NT2/D1 (cell line): ENCODE results near the gene RAE1.

Source experiments
- DNase-seq: peaks from one replicate; pipeline ENCODE4 v3.0.0-alpha.2; 2011; ENCODE audit warnings: low read depth, low spot score
- H3K27me3 ChIP-seq: 2 replicates; pipeline ENCODE4 v1.6.0; 2011; ENCODE audit warnings: mild to moderate bottlenecking; ENCODE audit not compliant: insufficient read length, insufficient read depth
- H3K36me3 ChIP-seq: 2 replicates; pipeline ENCODE4 v1.6.1; 2011; ENCODE audit warnings: mild to moderate bottlenecking, low read length, mixed read lengths; ENCODE audit not compliant: insufficient read depth, insufficient read length
- H3K4me1 ChIP-seq: 2 replicates; pipeline ENCODE4 v1.5.1; 2011; ENCODE audit not compliant: insufficient read depth, insufficient read length
- H3K4me3 ChIP-seq: 2 replicates; pipeline ENCODE4 v1.5.1; 2011; ENCODE audit warnings: low read depth; ENCODE audit not compliant: insufficient read length
- H3K9ac ChIP-seq: 2 replicates; pipeline ENCODE4 v1.6.0; 2011; ENCODE audit warnings: low read depth; ENCODE audit not compliant: insufficient read length
- H3K9me3 ChIP-seq: 2 replicates; pipeline ENCODE4 v1.5.1; 2011; ENCODE audit warnings: mild to moderate bottlenecking, low read length; ENCODE audit not compliant: insufficient read depth
- SUZ12 ChIP-seq: IDR thresholded peaks from 2 replicates; pipeline ENCODE4 v1.6.1; 2011; ENCODE audit not compliant: insufficient read length, insufficient read depth; ENCODE audit errors: extremely low read depth
- YY1 ChIP-seq: IDR thresholded peaks from 2 replicates; pipeline ENCODE4 v1.6.1; 2011; ENCODE audit not compliant: insufficient read length, insufficient read depth
- ZNF274 ChIP-seq: IDR thresholded peaks from 2 replicates; pipeline ENCODE4 v1.6.1; 2011; ENCODE audit warnings: mild to moderate bottlenecking, low read depth, low read length

The RAE1 gene

DNA sequence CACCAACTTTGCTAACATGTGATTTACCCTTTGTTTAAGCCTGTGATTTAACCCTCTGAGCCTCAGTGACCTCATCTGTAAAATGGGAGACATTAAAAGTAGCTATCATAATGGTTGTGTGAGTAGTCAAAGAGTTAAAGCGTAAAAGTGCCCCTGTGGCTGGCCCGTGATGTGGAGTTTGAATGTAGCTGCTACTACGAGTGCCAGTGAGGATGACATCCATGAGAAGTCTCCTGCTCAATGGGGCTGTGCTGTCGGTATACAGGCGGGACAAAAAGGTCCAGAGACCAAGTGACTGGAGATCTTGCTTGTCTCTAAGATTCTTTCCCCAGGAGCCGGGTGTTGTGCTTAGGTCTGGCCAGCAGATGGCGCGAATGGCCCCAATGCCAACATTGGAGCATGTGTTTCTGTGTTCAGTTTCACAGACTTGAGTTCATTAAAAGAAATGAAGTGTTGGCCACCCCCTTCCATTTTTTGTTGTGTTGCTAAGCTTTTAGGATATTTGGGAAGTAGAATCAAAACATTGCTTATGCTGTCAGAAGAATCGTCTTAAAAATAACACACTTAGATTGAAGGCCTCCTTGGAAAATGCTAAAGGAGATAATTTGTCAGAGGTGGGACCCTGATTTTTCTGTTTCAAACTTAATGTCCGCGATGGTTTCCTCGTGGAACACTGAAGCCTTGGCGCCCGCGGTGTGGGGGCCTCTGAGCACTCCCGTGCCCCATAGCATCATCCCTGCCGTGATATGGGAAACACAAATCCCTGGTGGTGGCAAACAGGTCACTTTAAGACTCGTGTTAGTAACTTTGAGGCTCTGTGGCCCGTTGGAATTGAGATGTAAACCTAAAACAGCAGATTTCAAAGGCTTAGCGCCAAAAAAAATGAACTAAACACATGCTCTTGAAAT is 30.8 kb downstream of the RAE1 start:
- no peak for DNase-seq
- Histone ChIP-seq H3K9ac (no peak overlapping the region), H3K27me3 (no peaks in the 10 kb centered on the region), H3K9me3 (no peaks in the 10 kb centered on the region), H3K4me3 (no peak overlapping the region), H3K36me3 (peaks cover 72% of the 10 kb centered on the region), H3K4me1 (no peaks in the 10 kb centered on the region)
- no peak for TF ChIP-seq ZNF274
- TF ChIP-seq SUZ12, result no peak
- TF ChIP-seq YY1, result no peak

GRCh38 chr20:57382516-57382915 is 31.5 kb downstream of the RAE1 start:
- Histone ChIP-seq H3K36me3 (peaks cover 66% of the 10 kb centered on the region), H3K4me1 (no peaks in the 10 kb centered on the region), H3K9ac (no peak overlapping the region), H3K27me3 (no peaks in the 10 kb centered on the region), H3K9me3 (no peaks in the 10 kb centered on the region), H3K4me3 (no peak overlapping the region)
- DNase-seq, result no peak
- no peak for TF ChIP-seq ZNF274
- no peak for TF ChIP-seq SUZ12
- no peak for TF ChIP-seq YY1

DNA sequence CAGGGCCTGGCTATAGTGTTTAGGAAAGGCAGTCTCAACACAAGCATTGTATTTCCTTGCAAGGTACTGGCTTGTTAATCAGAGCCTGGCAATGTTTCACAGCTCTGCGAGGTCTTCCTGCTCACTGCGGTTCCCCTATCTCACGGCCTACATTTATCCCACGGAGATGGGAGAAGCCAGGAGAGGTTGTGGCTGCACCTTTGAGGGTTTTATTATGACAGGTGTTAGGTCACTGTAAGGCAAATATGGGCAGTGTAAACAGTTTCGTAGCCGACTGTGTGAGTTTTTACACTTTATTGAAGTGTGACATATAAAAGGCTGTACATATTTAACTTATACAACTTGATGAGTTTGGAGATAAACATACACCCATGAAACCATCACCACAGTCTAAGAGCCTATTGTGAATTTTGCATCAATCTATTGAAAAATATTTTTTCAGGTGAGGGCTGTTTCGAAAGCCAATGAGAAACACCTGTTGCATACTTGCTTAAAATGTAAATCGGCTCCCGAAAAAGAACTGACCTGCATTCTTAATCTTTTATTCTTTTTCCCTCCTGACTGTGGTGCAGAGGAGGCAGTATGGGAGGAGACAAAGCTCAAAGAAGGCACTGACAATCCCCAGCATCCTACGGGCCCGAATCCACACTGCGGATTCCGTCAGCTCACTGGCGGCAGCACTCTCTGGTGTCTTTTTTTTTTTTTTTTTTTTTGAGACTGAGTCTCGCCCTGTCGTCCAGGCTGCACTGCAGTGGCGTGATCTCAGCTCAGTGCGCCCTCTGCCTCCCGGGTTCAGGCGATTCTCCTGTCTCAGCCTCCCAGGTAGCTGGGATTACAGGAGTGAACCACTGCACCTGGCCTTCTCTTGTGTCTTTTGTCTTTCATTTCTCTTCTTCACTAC is 32.6 kb downstream of the RAE1 start:
- Histone ChIP-seq H3K9ac (no peak overlapping the region), H3K9me3 (no peaks in the 10 kb centered on the region), H3K27me3 (no peaks in the 10 kb centered on the region), H3K36me3 (peaks cover 54% of the 10 kb centered on the region), H3K4me3 (no peak overlapping the region), H3K4me1 (no peaks in the 10 kb centered on the region)
- TF ChIP-seq SUZ12, result no peak
- no peak for TF ChIP-seq ZNF274
- no peak for TF ChIP-seq YY1
- no peak for DNase-seq

- H3K4me1 ChIP-seq, result no peaks in the 10 kb centered on the region
- H3K9me3 ChIP-seq, result no peaks in the 10 kb centered on the region
- DNase-seq, result no peak
- no peaks in the 10 kb centered on the region for H3K27me3 ChIP-seq
- H3K9ac ChIP-seq, result peak overlapping the region; percentile 23
- H3K36me3 ChIP-seq, result peaks cover 46% of the 10 kb centered on the region
- no peak overlapping the region for H3K4me3 ChIP-seq
- TF ChIP-seq YY1 (no peak), ZNF274 (no peak), SUZ12 (no peak)
Observed at GRCh38 chr20:57384486-57384885, 33.4 kb downstream of the RAE1 start.

DNA sequence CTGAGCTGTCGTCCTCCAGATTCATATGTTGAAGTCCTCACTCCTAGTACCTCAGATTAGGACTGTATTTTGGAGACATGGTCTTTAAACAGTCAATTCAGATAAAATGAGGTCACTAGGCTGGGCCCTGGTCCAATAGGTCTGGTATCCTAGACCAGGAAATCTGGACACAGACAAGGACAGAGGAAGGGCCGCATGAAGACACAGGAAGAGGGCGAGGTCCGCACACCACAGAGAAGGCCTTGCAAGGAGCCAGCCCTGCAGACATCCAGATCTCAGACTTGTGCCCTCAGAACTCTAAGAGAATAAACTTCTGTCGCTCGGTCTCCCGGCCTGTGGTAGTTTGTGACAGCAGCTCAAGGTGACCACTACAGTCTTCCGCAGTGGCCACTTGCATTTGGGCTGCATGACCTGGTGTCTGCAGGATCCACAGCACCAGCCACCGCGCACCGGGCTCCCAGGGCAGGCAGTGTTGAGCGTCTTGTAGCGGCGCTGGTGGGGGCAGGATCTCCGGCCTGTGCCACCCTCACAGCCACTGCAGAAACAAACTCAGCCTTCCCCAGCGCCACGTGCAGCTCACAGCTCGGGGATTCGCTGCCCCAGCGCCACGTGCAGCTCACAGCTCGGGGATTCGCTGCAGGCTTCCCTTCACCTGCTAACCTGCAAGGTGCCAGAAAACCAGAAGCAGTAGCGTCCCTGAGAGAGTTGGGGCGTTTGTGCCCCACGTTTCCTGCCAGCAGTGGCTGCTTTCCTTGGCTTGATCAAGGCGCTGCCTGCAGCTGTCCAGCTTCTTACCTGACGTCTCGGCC is 34.1 kb downstream of the RAE1 start:
- TF ChIP-seq ZNF274, result no peak
- no peak for TF ChIP-seq SUZ12
- TF ChIP-seq YY1, result no peak
- DNase-seq, result no peak
- no peak overlapping the region for H3K9ac ChIP-seq
- peaks cover 39% of the 10 kb centered on the region for H3K36me3 ChIP-seq
- H3K4me3 ChIP-seq, result no peak overlapping the region
- H3K27me3 ChIP-seq, result peaks cover 5% of the 10 kb centered on the region
- H3K9me3 ChIP-seq, result no peaks in the 10 kb centered on the region
- peaks cover 3% of the 10 kb centered on the region for H3K4me1 ChIP-seq

DNA sequence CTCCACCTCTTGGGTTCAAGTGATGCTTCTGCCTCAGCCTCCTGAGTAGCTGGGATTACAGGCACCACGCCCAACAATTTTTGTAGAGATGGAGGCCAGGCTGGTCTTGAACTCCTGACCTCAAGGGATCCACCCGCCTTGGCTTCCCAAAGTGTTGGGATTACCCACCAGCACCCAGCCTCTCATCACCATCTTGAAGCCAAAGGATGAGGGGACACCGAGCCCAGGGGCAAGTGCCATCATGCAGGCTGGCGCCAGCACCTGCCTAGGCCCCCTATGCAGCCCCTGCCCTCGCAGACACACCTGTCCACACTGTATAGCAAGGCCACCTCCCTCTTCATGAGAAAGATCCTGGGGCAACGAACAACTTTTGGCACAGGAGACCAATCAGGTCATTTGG is 34.9 kb downstream of the RAE1 start:
- Histone ChIP-seq H3K36me3 (peaks cover 31% of the 10 kb centered on the region), H3K9me3 (no peaks in the 10 kb centered on the region), H3K4me3 (no peak overlapping the region), H3K4me1 (peaks cover 4% of the 10 kb centered on the region), H3K9ac (no peak overlapping the region), H3K27me3 (peaks cover 13% of the 10 kb centered on the region)
- TF ChIP-seq SUZ12 (no peak), ZNF274 (no peak), YY1 (no peak)
- DNase-seq, result no peak
